ENCODE data around the gene NDUFC1. TPM values are rescaled to one million over a fixed set of nuclear protein-coding genes. Genes with fewer than 3 reads are reported as not detected.

NDUFC1 gene
- total and polyA plus RNA-seq, 2 of the 8 experiments (the other 6 are each of a cell fraction or from before 2014, with no cell fraction given), result 41.9 to 62.0 TPM

DNA sequence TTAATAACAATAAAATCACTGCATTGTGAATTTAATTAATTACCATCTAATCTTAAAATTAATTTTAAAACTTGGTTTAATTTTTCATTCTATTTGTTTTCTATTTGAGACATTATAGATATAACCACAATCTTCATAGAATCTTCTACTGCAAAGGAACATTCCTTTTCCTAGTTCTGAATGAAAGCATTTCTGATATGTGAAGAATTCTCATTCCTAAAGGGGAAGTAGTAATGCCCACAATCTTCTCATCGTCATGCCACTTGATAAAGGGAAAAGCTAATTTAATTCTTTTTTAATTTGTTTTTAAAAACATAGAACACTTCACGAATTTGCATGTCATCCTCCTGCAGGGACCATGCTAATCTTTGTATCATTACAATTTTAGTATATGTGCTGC lies 45.9 kb downstream of the NDUFC1 start:
- Histone ChIP-seq H3K79me2 (ENCODE audit: control insufficient read depth in 1 of 2, insufficient read depth in 2 of 2, low read length in 2 of 2) (no peaks in the 10 kb centered on the region), H3K23me2 (ENCODE audit: low read depth, low read length) (0 out of 2 replicates have a peak, but pooled peaks cover 2% of the 10 kb centered on the region), H3K14ac (ENCODE audit: insufficient read length) (no peak overlapping the region), H2BK12ac (ENCODE audit: low read depth, low read length) (no peak overlapping the region), H2BK5ac (ENCODE audit: low read depth, low read length) (no peak overlapping the region), H2AK5ac (ENCODE audit: low read depth, low read length) (no peak overlapping the region), H3K18ac (ENCODE audit: extremely low read depth, low read length) (no peak overlapping the region), H3K4me1 (replicated peaks in 1 of 4; ENCODE audit: control insufficient read depth in 3 of 4, insufficient read depth in 4 of 4, low read length in 3 of 4) (no peaks in the 10 kb centered on the region), H4K91ac (replicated peaks; ENCODE audit: insufficient read length, low read length) (no peak overlapping the region), H3K36me3 (ENCODE audit: control insufficient read depth in 2 of 4, insufficient read depth in 4 of 4, low read length in 3 of 4) (no peaks in the 10 kb centered on the region), H4K20me1 (replicated peaks in 1 of 2; ENCODE audit: control insufficient read depth in 1 of 2, insufficient read depth in 2 of 2, low read length in 2 of 2) (no peaks in the 10 kb centered on the region), H3K4me2 (ENCODE audit: insufficient read depth in 1 of 2, low read depth in 2 of 2, low read length in 2 of 2) (no peak overlapping the region), H2BK20ac (ENCODE audit: low read length) (no peak overlapping the region), H2BK15ac (ENCODE audit: low read length) (no peak overlapping the region), H3K4me3 (ENCODE audit: extremely low read depth in 1 of 4, insufficient read depth in 2 of 4, low read depth in 3 of 4, low read length in 4 of 4) (no peak overlapping the region), H2BK120ac (replicated peaks; ENCODE audit: low read depth, low read length) (no peak overlapping the region), H3K27me3 (replicated peaks in 1 of 4; ENCODE audit: control insufficient read depth in 3 of 4, extremely low read depth in 1 of 4, insufficient read depth in 3 of 4, low read length in 3 of 4) (no peaks in the 10 kb centered on the region), H3K27ac (ENCODE audit: low read depth, low read length) (no peak overlapping the region), H3K56ac (replicated peaks; ENCODE audit: insufficient read length, low read depth, low read length) (no peak overlapping the region), H3K23ac (ENCODE audit: insufficient read length) (no peak overlapping the region), H2AFZ (ENCODE audit: low read length) (no peak overlapping the region), H4K8ac (ENCODE audit: extremely low read depth, insufficient read depth, low read length) (no peak overlapping the region), H3K9ac (replicated peaks in 1 of 4; ENCODE audit: extremely low read depth in 1 of 4, low read depth in 3 of 4, low read length in 3 of 4) (no peak overlapping the region), H4K5ac (ENCODE audit: insufficient read length, low read depth, low read length) (no peak overlapping the region), H3K9me3 (ENCODE audit: insufficient read depth in 2 of 2, low read depth in 1 of 2, low read length in 1 of 2) (no peaks in the 10 kb centered on the region), H3K79me1 (ENCODE audit: low read depth, low read length) (no peaks in the 10 kb centered on the region), H3K4ac (replicated peaks; ENCODE audit: insufficient read length, low read depth, low read length) (no peak overlapping the region)
- ChIA-PET CTCF (ENCODE audit: partially characterized antibody) (interaction anchor here (1.0 to 2.9 kb wide), 4 partner anchors 10 to 40 kb away, joined by 3 to 6 read pairs (median 3); no protein-coding TSS in a partner anchor), POLR2A (ENCODE audit: partially characterized antibody) (no interaction called here)
- no peak for DNase-seq (ENCODE audit: low read depth in 1 of 2, low spot score in 2 of 2)
- no peak for FAIRE-seq
- TF ChIP-seq SIX5 (IDR thresholded peaks at IDR 0.05; ENCODE audit: low read depth, low read length), result no peak
- TF ChIP-seq ZNF274 (IDR thresholded peaks at IDR 0.05; ENCODE audit: borderline replicate concordance, extremely low read depth, low read length), result no peak
- no peak for TF ChIP-seq CEBPB (IDR thresholded peaks at IDR 0.05; ENCODE audit: low read depth, low read length)
- TF ChIP-seq HDAC2 (IDR thresholded peaks at IDR 0.05; ENCODE audit: borderline replicate concordance in 1 of 2, low read depth in 2 of 2, low read length in 2 of 2), result no peak
- no peak for TF ChIP-seq GABPA (IDR thresholded peaks at IDR 0.05; ENCODE audit: borderline replicate concordance, insufficient read depth, low read length)
- TF ChIP-seq TCF12 (IDR thresholded peaks at IDR 0.05; ENCODE audit: low read depth, low read length), result no peak
- 71% methylated on average over 2 of the region's 2 CpGs; no CpG with 5 or more reads in 1 of the 2 experiments for WGBS, 2 experiments (ENCODE audit: extremely low coverage in 1 of 2, insufficient coverage in 1 of 2, insufficient read length in 1 of 2, insufficient replicate concordance in 2 of 2, low coverage in 1 of 2, low lambda C conversion rate in 2 of 2, missing lambda C conversion rate in 1 of 2)
